Heart left ventricle (tissue), 16 donors: ENCODE data around the gene SRP68. TPM values are rescaled to one million over a fixed set of nuclear protein-coding genes. Genes with fewer than 3 reads are reported as not detected.

Experiments used
- ATAC-seq, 4 donors: fragments of 200-7000 bp; cut with Tn5 transposase; one replicate each; pipeline ENCODE4 v1.9.1; 2020 to 2022; ENCODE audit warnings: moderate library complexity in 4 of 4, mild to moderate bottlenecking in 3 of 4, moderate number of reproducible peaks in 1 of 4
- DNase-seq, 5 donors: peaks; one replicate each; pipeline ENCODE4 v3.0.0-alpha.2; 2020
- H3K27ac ChIP-seq, 12 donors: fragments of 200-600 bp; sonication (generic) in 4 of 12; one replicate each; pipeline versions ENCODE4 v1.5.0 to v1.8.0; 2016 to 2022; ENCODE audit warnings: mild to moderate bottlenecking in 2 of 12
- H3K27me3 ChIP-seq, 9 donors: fragments of 200-600 bp; sonication (generic) in 2 of 9; one replicate each; pipeline versions ENCODE4 v1.5.1 to v1.8.0; 2016 to 2022; ENCODE audit warnings: mild to moderate bottlenecking in 3 of 9
- H3K36me3 ChIP-seq, 9 donors: fragments of 200-600 bp; sonication (generic) in 2 of 9; one replicate each; pipeline versions ENCODE4 v1.5.0 to v1.8.0; 2018 to 2022; ENCODE audit warnings: mild to moderate bottlenecking in 2 of 9
- H3K4me1 ChIP-seq, 12 donors: fragments of 200-600 bp; sonication (generic) in 4 of 12; one replicate each; pipeline versions ENCODE4 v1.5.0 to v1.8.0; 2016 to 2022; ENCODE audit warnings: mild to moderate bottlenecking in 3 of 12
- H3K4me3 ChIP-seq, 12 donors: fragments of 200-600 bp; sonication (generic) in 4 of 12; one replicate each; pipeline versions ENCODE4 v1.5.0 to v1.8.0; 2017 to 2022; ENCODE audit warnings: mild to moderate bottlenecking in 9 of 12, moderate library complexity in 4 of 12
- H3K9me3 ChIP-seq, 12 donors: fragments of 200-600 bp; sonication (generic) in 4 of 12; one replicate each; pipeline versions ENCODE4 v1.5.0 to v1.8.0; 2016 to 2022; ENCODE audit warnings: mild to moderate bottlenecking in 1 of 12
- CTCF ChIP-seq, 12 donors: fragments of 200-600 bp; sonication (generic) in 4 of 12; IDR thresholded peaks; one replicate each; pipeline versions ENCODE4 v1.5.0 to v1.8.0; 2018 to 2022; ENCODE audit warnings: antibody characterized with exemption in 12 of 12, mild to moderate bottlenecking in 5 of 12
- POLR2A ChIP-seq, 2 donors: fragments of 450-650 bp; IDR thresholded peaks; one replicate each; pipeline ENCODE4 v1.6.1; 2017; ENCODE audit warnings: antibody characterized with exemption in 2 of 2, mild to moderate bottlenecking in 2 of 2, moderate library complexity in 2 of 2
- WGBS, 4 donors: extraction: QIAGEN DNeasy Blood & Tissue Kit in 2 of 4; methylation state at CpG; one replicate each; pipeline versions ENCODE4 v1.1.5 to v1.1.7; 2013 to 2018; 5-methylcytosine and 5-hydroxymethylcytosine counted together
- intact Hi-C, 10 donors: fragments of 100-400 bp; cut with DNase I; formaldehyde crosslinking; loops; one replicate each; pipeline versions ENCODE4 v1.11.1 to v1.14.2; 2022
- polyA plus RNA-seq, 2 donors: library from polyadenylated mRNA; stranded (reverse); fragments of 200-250 nt; gene quantifications; one replicate each; pipeline ENCODE4 v1.2.3, GENCODE V29; 2013
- total RNA-seq, 9 donors: library from RNA; depleted of rRNA in 2 of 9; stranded (reverse); fragments of >200 nt in 2 of 9; fragmentation: NEBNext Ultra II Directional in 3 of 9; extraction: Animal tissue kit (Norgen Biotek cat#: 25700) in 3 of 9; gene quantifications; one replicate each; pipeline versions ENCODE4 v1.1.0 to v1.2.4, GENCODE V29; 2016 to 2023
- donor health status: ischemic (EF 13 %, LVEDD 7.1; RV severe dilation, severe dysfunction).
- donor health status: healthy with polysubstance abuse.
- donor health status: DM: no; HTN: yes; CAD: no.
- donor health status: DM: no; HTN: no; CAD: no.
- donor health status: ischemic (EF 25% LVEDD 6.9; RV normal size, moderate dysfunction).
- donor health status: ischemic (EF 25% LVEDD 5.7; RV mildly dilated, moderate dysfunction).
- donor health status: healthy.
- donor health status: DM: yes; HTN: yes; CAD: no.
- donor health status: ischemic (EF 35%, LVEDD 5.7; RV mildly dilated, moderate dysfunction).
- donor health status: nonischemic (EF 11% LVEDD 7.7; RV severe dilation, severe dysfunction).
- donor health status: DM: yes; HTN: yes; CAD: no.
- donor health status: PGD.
- donor health status: ischemic (EF 29% LVEDD 5.4; RV normal size, mild dysfunction).
- donor health status: nonischemic (EF 23%, LVEDD 6.1; RV moderate dilation, normal function).

Gene SRP68
- total and polyA plus RNA-seq, 11 donors, result 26.8 to 80.0 (median 59.4) TPM

GRCh38 chr17:76038050-76038449 lies 34.3 kb downstream of the SRP68 start:
- no peak for ATAC-seq
- intact Hi-C loops, result no loop called here
- peaks cover 4 to 58% (median 51%) of the 10 kb centered on the region in 9 donors for H3K36me3 ChIP-seq

GRCh38 chr17:76036497-76037261 lies 35.6 kb downstream of the SRP68 start:
- Histone ChIP-seq H3K9me3 (no peaks in the 10 kb centered on the region), H3K4me1 (peaks cover 0 to 7% (median 0%) of the 10 kb centered on the region in 12 donors), H3K4me3 (no peak overlapping the region), H3K27ac (peak overlapping the region in 1 of 12 donors; percentile 84), H3K27me3 (no peaks in the 10 kb centered on the region), H3K36me3 (peaks cover 4 to 45% (median 37%) of the 10 kb centered on the region in 9 donors)
- ATAC-seq, result peak in 2 of 4 donors; percentile 15 to 47
- no peak for DNase-seq
- intact Hi-C loops, result no loop called here
- 51 to 65% (median 58%) methylated on average over 21 to 22 of the region's 22 CpGs for WGBS, 4 donors
- TF ChIP-seq CTCF (IDR thresholded peaks at IDR 0.05), result no peak
- TF ChIP-seq POLR2A (IDR thresholded peaks at IDR 0.05), result no peak

More at GRCh38 chr17:76038050-76038449, 34.3 kb downstream of the SRP68 start:
- Histone ChIP-seq H3K9me3 (no peaks in the 10 kb centered on the region), H3K4me3 (no peak overlapping the region), H3K27ac (peak overlapping the region in 1 of 12 donors; percentile 84), H3K27me3 (no peaks in the 10 kb centered on the region), H3K4me1 (peaks cover 0 to 7% (median 0%) of the 10 kb centered on the region in 12 donors)
- DNase-seq, result no peak
- 83 to 90% (median 85%) methylated on average over 3 of the region's 3 CpGs for WGBS, 4 donors
- TF ChIP-seq CTCF (IDR thresholded peaks at IDR 0.05), result no peak
- TF ChIP-seq POLR2A (IDR thresholded peaks at IDR 0.05), result no peak

- 82 to 86% (median 85%) methylated on average over 13 of the region's 13 CpGs for WGBS, 4 donors
- no peaks in the 10 kb centered on the region for H3K9me3 ChIP-seq
These were observed 37.6 kb downstream of the SRP68 start for GRCh38 chr17:76034428-76035350.

More at GRCh38 chr17:76034428-76035350, 37.6 kb downstream of the SRP68 start:
- H3K27ac ChIP-seq, result peak overlapping the region in 1 of 12 donors; percentile 84
- no peak overlapping the region for H3K4me3 ChIP-seq
- intact Hi-C loops, result no loop called here
- H3K4me1 ChIP-seq, result peaks cover 0 to 10% (median under 1%) of the 10 kb centered on the region in 12 donors
- peaks cover 0 to 25% (median 17%) of the 10 kb centered on the region in 9 donors for H3K36me3 ChIP-seq
- no peaks in the 10 kb centered on the region for H3K27me3 ChIP-seq
- TF ChIP-seq CTCF (IDR thresholded peaks at IDR 0.05), result no peak
- TF ChIP-seq POLR2A (IDR thresholded peaks at IDR 0.05), result no peak
- ATAC-seq (no peak), DNase-seq (no peak)
